Stimulated activated CD4-positive, alpha-beta T cell treated with anti-CD3 and anti-CD28 coated beads, Interleukin-1b, Interleukin-23, amount 100 ng/mL, for 1 hour (primary cell): Measurements from ENCODE around the gene ENTREP1.
"Not testable (repeated sequence)": the region's sequence is repeated elsewhere in the genome, so short reads cannot be mapped to it uniquely, and the experiment has no call there.

Experiments
- DNase-seq, 2 donors: peaks; one replicate each; pipeline ENCODE4 v3.0.0-alpha.2; 2020; ENCODE audit warnings: low read depth in 2 of 2

ENTREP1 gene

DNA sequence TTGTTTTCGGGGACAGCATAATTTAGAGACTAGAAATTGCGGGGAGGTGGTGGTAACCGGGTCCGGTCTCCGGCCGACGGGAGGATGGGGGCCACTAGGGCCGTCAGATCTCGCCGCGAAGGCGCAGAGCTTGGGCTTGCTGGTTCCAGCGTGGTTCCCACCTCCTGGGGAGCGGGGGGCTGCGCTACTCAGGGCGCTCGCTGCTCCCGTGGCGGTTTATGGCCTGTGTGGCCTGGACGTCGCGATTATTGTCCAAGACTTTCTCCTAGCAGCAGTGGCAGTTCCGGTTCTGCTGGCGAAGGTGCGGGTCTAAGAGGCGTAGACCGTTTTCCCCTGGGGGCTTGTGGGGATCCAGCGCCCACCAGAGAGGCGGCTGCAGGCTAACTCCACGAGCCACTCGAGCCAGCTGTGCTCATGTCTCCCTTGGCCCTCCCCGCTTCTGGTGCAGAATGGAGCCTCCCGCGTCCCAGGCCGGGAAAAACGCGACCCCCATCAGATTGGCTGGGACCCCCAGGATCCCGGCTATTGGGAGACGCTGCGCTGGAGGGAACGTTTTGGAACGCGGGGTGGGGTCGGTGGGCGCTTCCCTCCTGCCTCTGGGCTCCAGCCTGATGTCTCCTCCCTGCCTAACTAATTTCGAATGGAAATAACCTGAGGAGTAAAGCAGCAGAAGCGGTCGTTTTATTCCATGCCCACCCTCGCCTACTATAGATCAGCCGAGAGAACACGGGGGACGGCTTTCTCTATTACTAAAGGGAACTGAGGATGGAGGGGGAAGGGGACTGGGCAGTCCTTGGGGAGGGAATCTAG is 87.1 kb downstream of the ENTREP1 start:
- no peak for DNase-seq

- no peak for DNase-seq
Observed at GRCh38 chr9:69412741-69413150, 87.7 kb downstream of the ENTREP1 start.

DNA sequence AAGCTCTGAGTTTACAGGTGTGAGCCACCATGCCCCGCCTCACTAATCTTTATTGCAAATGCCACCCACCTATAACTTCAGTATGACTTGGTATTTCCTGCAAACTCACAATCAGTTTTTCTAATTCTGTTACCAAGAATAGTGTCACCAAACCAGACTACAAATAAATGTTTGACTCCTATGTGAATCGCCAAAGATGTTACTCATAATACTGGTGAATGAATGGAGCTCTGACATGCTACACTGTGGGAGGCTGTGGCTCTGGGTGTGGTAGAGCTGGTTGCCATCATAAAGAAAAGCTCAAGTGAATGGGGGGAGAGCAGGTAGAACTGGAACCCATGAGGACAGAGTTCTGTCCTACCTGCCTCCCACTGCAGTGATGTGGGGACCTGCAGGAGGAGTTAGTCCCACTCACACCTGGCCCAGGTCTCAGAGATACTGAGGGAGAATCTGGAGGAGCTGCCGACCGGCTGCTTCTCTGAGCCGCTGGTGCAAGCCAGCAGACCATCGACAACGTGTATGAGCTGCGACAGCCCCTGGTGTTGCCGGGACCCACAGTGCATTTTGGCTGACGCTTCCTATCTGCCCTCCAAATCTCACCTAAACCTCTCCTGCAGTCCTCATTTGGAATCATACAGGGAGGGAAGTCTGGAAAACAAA is 95.7 kb downstream of the ENTREP1 start:
- no peak for DNase-seq

- DNase-seq = peak; percentile 9 to 20
Observed at GRCh38 chr9:69421908-69422801, 97.1 kb downstream of the ENTREP1 start.

GRCh38 chr9:69425136-69425801 is 100.3 kb downstream of the ENTREP1 start:
- DNase-seq = no peak

DNA sequence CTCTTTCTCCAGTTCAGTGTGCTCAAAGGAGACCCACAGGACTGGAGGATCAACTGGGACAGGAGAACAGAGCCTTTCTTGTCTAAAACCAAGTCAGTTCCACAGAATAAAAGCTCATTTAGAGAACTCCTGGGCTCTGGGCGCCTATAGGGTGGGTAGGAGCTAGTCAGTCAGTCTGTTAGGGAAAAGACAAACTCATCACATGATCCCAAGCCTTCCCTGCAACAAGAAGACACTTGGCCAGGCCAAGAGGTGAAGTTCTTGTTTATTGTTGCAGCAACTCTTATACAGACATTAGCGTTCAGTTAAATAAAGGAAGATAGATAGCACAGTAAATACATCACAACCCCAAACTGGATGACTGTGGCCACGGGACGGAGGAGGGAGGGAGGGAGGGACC is 102.3 kb downstream of the ENTREP1 start:
- DNase-seq = no peak

GRCh38 chr9:69428017-69428785 is 103.2 kb downstream of the ENTREP1 start:
- no peak for DNase-seq

DNA sequence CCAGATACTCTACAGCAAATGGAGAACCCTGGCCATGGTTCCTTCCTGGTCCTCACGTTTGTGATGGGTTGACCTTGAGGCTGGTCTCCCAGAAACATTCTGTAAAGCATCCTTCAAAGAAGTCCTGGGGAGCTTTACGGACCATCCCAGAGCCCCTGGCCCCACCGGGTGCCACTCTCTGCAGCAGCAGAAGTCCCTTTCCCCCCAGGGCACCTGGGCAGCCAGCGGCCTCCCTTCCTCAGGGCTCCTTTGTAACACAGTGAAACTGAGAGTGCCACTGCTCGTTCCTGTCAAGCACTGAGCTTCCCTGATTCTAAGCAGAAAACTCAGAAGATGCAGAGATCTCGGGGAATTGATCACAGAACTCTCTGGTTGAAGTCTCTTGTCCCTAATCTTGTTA is 104.3 kb downstream of the ENTREP1 start:
- no peak for DNase-seq

DNA sequence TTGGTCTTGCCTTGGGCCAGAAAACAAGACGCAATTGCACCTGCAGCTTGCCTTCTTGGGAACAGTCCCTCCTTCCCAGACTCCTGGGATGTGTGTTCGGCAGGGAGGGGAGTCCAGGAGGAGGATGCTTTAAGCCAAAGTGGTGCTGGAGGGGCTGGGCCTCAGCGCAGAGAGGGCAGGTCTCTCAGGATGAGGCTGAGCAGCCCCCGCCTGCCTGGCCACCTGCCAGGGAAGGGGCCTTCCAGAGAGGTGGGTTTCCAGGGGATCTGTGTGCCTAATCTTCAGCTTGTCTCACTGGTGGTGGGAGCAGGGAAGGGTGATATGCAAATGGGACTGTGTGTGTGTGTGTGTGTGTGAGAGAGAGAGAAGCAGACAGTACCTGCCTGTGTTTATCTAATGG is 105.2 kb downstream of the ENTREP1 start:
- DNase-seq = no peak

- DNase-seq = no peak
Observed at GRCh38 chr9:69431203-69431602, 106.2 kb downstream of the ENTREP1 start.

DNA sequence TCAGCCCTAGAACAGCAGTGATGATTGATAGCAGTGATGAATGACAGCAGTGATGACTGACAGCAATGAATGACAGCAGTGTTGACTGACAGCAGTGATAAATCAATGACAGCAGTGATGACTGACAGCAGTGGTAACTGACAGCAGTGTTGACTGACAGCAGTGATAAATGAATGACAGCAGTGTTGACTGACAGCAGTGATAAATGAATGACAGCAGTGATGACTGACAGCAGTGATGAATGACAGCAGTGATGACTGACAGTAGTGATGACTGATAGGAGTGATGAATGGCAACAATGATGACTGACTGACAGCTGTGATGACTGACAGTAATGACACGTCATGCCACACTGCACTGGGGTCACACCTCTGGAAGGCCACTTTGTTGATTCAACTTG is 106.8 kb downstream of the ENTREP1 start:
- DNase-seq = no peak

DNA sequence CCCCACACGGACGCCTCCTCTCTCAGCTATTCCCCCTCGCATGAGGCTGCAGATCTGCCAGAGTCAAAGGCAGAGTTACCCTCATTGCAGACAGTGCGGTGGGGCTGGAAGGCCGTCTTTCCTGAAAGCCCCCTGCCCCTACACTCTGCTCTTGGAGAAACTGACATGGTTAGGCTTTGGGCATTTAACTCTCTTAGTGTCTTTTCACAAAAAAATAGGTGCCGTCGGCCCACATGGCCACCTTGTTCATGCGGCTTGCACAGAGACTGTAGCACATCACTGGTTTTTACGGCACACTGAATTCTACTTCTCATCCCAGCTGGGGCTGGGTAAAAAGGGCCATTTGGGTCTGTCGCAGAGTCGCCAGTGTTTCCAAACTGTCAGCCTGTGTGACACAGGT is 107.6 kb downstream of the ENTREP1 start:
- no peak for DNase-seq

DNA sequence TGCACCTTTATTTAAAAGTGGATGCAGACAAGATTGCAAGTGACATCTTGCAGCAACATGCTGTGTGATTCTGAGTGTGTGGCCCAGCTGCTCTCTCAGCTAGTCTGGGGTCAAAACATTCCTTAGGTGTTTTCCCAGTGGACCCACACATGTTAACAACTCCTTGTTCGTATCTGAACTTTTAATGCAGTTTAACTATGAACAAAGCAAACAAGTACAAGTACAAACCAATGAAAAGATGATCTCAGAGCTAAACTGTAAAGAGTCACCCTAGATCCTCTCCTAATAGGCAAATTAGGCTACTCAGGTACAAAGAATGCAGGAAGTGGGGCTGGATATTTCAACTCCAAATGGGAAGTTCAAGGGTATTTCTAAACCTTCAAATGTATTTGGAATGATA is 108.4 kb downstream of the ENTREP1 start:
- DNase-seq = no peak

GRCh38 chr9:69433968-69434367 is 109.0 kb downstream of the ENTREP1 start:
- no peak for DNase-seq

- not testable (repeated sequence) for DNase-seq
Observed at GRCh38 chr9:69439654-69440053, 114.6 kb downstream of the ENTREP1 start.

DNA sequence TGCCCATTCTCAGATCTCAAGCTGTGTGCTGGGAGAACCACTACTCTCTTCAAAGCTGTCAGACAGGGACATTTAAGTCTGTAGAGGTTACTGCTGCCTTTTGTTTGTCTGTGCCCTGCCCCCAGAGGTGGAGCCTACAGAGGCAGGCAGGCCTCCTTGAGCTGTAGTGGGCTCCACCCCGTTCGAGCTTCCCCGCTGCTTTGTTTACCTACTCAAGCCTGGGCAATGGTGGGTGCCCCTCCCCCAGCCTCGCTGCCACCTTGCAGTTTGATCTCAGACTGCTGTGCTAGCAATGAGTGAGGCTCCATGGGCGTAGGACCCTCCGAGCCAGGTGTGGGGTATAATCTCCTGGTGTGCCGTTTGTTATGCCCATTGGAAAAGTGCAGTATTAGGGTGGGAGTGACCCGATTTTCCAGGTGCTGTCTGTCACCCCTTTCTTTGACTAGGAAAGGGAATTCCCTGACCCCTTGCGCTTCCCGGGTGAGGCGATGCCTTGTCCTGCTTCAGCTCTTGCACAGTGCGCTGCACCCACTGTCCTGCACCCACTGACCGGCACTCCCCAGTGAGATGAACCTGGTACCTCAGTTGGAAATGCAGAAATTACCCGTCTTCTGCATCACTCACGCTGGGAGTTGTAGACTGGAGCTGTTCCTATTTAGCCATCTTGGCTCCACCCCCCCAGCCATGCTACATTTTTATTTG is 115.4 kb downstream of the ENTREP1 start:
- not testable (repeated sequence) for DNase-seq
